Neural cell (in vitro differentiated cells): ENCODE results near the gene ATG14.

Experiments used
- EZH2 ChIP-seq: fragments of 200-600, 300-800 bp; shearing (Covaris generic), sonication (generic); IDR thresholded peaks from 2 replicates; pipeline ENCODE4 v1.6.1; 2014; ENCODE audit warnings: antibody characterized with exemption, low read length, borderline replicate concordance, mild to moderate bottlenecking; ENCODE audit not compliant: insufficient read depth, poor library complexity, severe bottlenecking
- TF ChIP-seq, protein P1 (sequence below): fragments of 450-650 bp; IDR thresholded peaks from 2 replicates; pipeline ENCODE4 v1.5.1; 2014; ENCODE audit warnings: antibody characterized with exemption, mild to moderate bottlenecking, moderate library complexity; ENCODE audit not compliant: poor library complexity, severe bottlenecking
- TF ChIP-seq, protein P2 (sequence below): IDR thresholded peaks from 2 replicates; pipeline ENCODE4 v1.6.1; 2012; ENCODE audit warnings: borderline replicate concordance

- no peak for TF ChIP-seq EZH2
- TF ChIP-seq, protein P1, sequence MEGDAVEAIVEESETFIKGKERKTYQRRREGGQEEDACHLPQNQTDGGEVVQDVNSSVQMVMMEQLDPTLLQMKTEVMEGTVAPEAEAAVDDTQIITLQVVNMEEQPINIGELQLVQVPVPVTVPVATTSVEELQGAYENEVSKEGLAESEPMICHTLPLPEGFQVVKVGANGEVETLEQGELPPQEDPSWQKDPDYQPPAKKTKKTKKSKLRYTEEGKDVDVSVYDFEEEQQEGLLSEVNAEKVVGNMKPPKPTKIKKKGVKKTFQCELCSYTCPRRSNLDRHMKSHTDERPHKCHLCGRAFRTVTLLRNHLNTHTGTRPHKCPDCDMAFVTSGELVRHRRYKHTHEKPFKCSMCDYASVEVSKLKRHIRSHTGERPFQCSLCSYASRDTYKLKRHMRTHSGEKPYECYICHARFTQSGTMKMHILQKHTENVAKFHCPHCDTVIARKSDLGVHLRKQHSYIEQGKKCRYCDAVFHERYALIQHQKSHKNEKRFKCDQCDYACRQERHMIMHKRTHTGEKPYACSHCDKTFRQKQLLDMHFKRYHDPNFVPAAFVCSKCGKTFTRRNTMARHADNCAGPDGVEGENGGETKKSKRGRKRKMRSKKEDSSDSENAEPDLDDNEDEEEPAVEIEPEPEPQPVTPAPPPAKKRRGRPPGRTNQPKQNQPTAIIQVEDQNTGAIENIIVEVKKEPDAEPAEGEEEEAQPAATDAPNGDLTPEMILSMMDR, result no peak
- TF ChIP-seq, protein P2, sequence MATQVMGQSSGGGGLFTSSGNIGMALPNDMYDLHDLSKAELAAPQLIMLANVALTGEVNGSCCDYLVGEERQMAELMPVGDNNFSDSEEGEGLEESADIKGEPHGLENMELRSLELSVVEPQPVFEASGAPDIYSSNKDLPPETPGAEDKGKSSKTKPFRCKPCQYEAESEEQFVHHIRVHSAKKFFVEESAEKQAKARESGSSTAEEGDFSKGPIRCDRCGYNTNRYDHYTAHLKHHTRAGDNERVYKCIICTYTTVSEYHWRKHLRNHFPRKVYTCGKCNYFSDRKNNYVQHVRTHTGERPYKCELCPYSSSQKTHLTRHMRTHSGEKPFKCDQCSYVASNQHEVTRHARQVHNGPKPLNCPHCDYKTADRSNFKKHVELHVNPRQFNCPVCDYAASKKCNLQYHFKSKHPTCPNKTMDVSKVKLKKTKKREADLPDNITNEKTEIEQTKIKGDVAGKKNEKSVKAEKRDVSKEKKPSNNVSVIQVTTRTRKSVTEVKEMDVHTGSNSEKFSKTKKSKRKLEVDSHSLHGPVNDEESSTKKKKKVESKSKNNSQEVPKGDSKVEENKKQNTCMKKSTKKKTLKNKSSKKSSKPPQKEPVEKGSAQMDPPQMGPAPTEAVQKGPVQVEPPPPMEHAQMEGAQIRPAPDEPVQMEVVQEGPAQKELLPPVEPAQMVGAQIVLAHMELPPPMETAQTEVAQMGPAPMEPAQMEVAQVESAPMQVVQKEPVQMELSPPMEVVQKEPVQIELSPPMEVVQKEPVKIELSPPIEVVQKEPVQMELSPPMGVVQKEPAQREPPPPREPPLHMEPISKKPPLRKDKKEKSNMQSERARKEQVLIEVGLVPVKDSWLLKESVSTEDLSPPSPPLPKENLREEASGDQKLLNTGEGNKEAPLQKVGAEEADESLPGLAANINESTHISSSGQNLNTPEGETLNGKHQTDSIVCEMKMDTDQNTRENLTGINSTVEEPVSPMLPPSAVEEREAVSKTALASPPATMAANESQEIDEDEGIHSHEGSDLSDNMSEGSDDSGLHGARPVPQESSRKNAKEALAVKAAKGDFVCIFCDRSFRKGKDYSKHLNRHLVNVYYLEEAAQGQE, result no peak
Observed at GRCh38 chr14:55419663-55420062, 8.0 kb upstream of the ATG14 start.
